Measurements from ENCODE around the gene SUGCT.
A peak's percentile ranks its signal among the peaks of the same experiment; 100 is the strongest.

The SUGCT gene

GRCh38 chr7:40802497-40802896 is 667.7 kb downstream of the SUGCT start:
- no peak for FAIRE-seq

GRCh38 chr7:40804477-40805215 is 669.8 kb downstream of the SUGCT start:
- no peak for FAIRE-seq

- no peak for FAIRE-seq
These were observed 670.6 kb downstream of the SUGCT start for GRCh38 chr7:40805361-40805760.

- FAIRE-seq, result no peak
These were observed 673.7 kb downstream of the SUGCT start for GRCh38 chr7:40808378-40808942.

GRCh38 chr7:40810274-40810673 is 675.5 kb downstream of the SUGCT start:
- FAIRE-seq, result no peak

- no peak for FAIRE-seq
These were observed 676.9 kb downstream of the SUGCT start for GRCh38 chr7:40811666-40812065.

GRCh38 chr7:40815022-40815421 is 680.2 kb downstream of the SUGCT start:
- no peak for FAIRE-seq

- FAIRE-seq, result no peak
These were observed 680.7 kb downstream of the SUGCT start for GRCh38 chr7:40815512-40815911.

GRCh38 chr7:40822861-40823260 is 688.1 kb downstream of the SUGCT start:
- FAIRE-seq, result no peak

GRCh38 chr7:40824461-40824860 is 689.7 kb downstream of the SUGCT start:
- FAIRE-seq, result no peak

- no peak for FAIRE-seq
These were observed 691.8 kb downstream of the SUGCT start for GRCh38 chr7:40826411-40827221.

- no peak for FAIRE-seq
These were observed 692.6 kb downstream of the SUGCT start for GRCh38 chr7:40827222-40828085.

GRCh38 chr7:40828686-40829600 is 694.1 kb downstream of the SUGCT start:
- no peak for FAIRE-seq

- FAIRE-seq, result no peak
These were observed 698.5 kb downstream of the SUGCT start for GRCh38 chr7:40833191-40833887.

- FAIRE-seq, result peak; percentile 49
These were observed 699.1 kb downstream of the SUGCT start for GRCh38 chr7:40833888-40834234.

- peak; percentile 43 for FAIRE-seq
These were observed 701.4 kb downstream of the SUGCT start for GRCh38 chr7:40836218-40836617.

GRCh38 chr7:40839881-40840280 is 705.1 kb downstream of the SUGCT start:
- no peak for FAIRE-seq

GRCh38 chr7:40840990-40841389 is 706.2 kb downstream of the SUGCT start:
- FAIRE-seq, result no peak

- FAIRE-seq, result no peak
These were observed 707.8 kb downstream of the SUGCT start for GRCh38 chr7:40842641-40843040.

GRCh38 chr7:40843338-40843985 is 708.7 kb downstream of the SUGCT start:
- no peak for FAIRE-seq

GRCh38 chr7:40845943-40846342 is 711.1 kb downstream of the SUGCT start:
- no peak for FAIRE-seq
